Endothelial cell of umbilical vein (primary cell): ENCODE results near the gene OR1J4. TPM values are rescaled to one million over a fixed set of nuclear protein-coding genes. Genes with fewer than 3 reads are reported as not detected.

Source experiments
- BruUV-seq: library from RNA; stranded (reverse); fragments of 400-500 nt; replicated peaks from 2 replicates; lab custom pipeline; 2021; lab: Mats Ljungman, UMichigan
- CTCF ChIA-PET: fragments of 300-600, 350-600 bp; sonication (Branson Sonifier 250); formaldehyde crosslinking; loops from one replicate; lab custom pipeline; 2021; ENCODE audit warnings: antibody characterized with exemption, inconsistent platforms; lab: Charles Lee
- POLR2A ChIA-PET: fragments of 300-600, 350-600 bp; sonication (Branson Sonifier 250); formaldehyde crosslinking; loops from one replicate; lab custom pipeline; 2021; ENCODE audit warnings: antibody characterized with exemption, inconsistent platforms; lab: Charles Lee
- DNase-seq: peaks from one replicate; pipeline ENCODE4 v3.0.0-alpha.2; 2011; ENCODE audit warnings: low read depth, low spot score
- FAIRE-seq: peaks from 2 replicates; lab custom pipeline; 2011; peaks lifted over from hg19 to GRCh38; lab: Jason Lieb, UNC
- H2AFZ ChIP-seq: 2 replicates; pipeline ENCODE4 v1.6.0; 2012; ENCODE audit warnings: low read depth, low read length, control low read depth, inconsistent platforms
- H3K27ac ChIP-seq: 2 replicates; pipeline ENCODE4 v1.5.1; 2011; ENCODE audit warnings: low read depth, mild to moderate bottlenecking, control low read depth, low read length, moderate library complexity; ENCODE audit not compliant: insufficient read depth
- H3K27me3 ChIP-seq, 2 experiments: 2 replicates each; pipeline versions ENCODE4 v1.6.0 to v1.6.1; 2011; ENCODE audit warnings: low read length in 2 of 2, mixed read lengths in 1 of 2; ENCODE audit not compliant: control insufficient read depth in 2 of 2, insufficient read depth in 2 of 2
- H3K36me3 ChIP-seq, 2 experiments: 2 replicates in 1 of 2; 3 replicates in 1 of 2; pipeline ENCODE4 v1.5.1; 2011; ENCODE audit warnings: low read length in 2 of 2, mild to moderate bottlenecking in 1 of 2, moderate library complexity in 1 of 2; ENCODE audit not compliant: control insufficient read depth in 2 of 2, insufficient read depth in 2 of 2; ENCODE audit errors: extremely low read depth in 1 of 2
- H3K4me1 ChIP-seq: 3 replicates; pipeline ENCODE4 v1.5.1; 2011; ENCODE audit warnings: mild to moderate bottlenecking, low read length; ENCODE audit not compliant: control insufficient read depth, insufficient read depth; ENCODE audit errors: extremely low read depth
- H3K4me2 ChIP-seq: 2 replicates; pipeline ENCODE4 v1.6.1; 2011; ENCODE audit warnings: low read length, control low read depth, mixed read lengths; ENCODE audit not compliant: insufficient read depth
- H3K4me3 ChIP-seq, 3 experiments: fragments of 200-600 bp in 1 of 3; sonication (generic), shearing (Covaris generic) in 1 of 3; replicated peaks in 1 of 3; 2 replicates each; pipeline ENCODE4 v1.5.1; 2011 to 2016; ENCODE audit warnings: control low read depth in 3 of 3, low read length in 3 of 3, mild to moderate bottlenecking in 2 of 3, inconsistent platforms in 1 of 3, low read depth in 1 of 3, moderate library complexity in 1 of 3; ENCODE audit not compliant: insufficient read depth in 1 of 3
- H3K79me2 ChIP-seq: 2 replicates; pipeline ENCODE4 v1.6.0; 2012; ENCODE audit warnings: low read length, inconsistent platforms; ENCODE audit not compliant: control insufficient read depth, insufficient read depth
- H3K9ac ChIP-seq: replicated peaks from 2 replicates; pipeline ENCODE3; 2011; ENCODE audit warnings: low read length, control low read depth; ENCODE audit not compliant: insufficient read depth; ENCODE audit errors: extremely low read depth
- H3K9me1 ChIP-seq: replicated peaks from 3 replicates; pipeline ENCODE4 v1.6.0; 2011; ENCODE audit warnings: mild to moderate bottlenecking, low read length; ENCODE audit not compliant: control insufficient read depth, insufficient read depth; ENCODE audit errors: extremely low read depth
- H3K9me3 ChIP-seq: replicated peaks from 2 replicates; pipeline ENCODE4 v1.5.1; 2012; ENCODE audit warnings: low read length, inconsistent platforms; ENCODE audit not compliant: control insufficient read depth, insufficient read depth
- H4K20me1 ChIP-seq: replicated peaks from 2 replicates; pipeline ENCODE3; 2011; ENCODE audit warnings: mild to moderate bottlenecking, low read length; ENCODE audit not compliant: control insufficient read depth, insufficient read depth; ENCODE audit errors: extremely low read depth
- CTCF ChIP-seq, 2 donors: IDR thresholded peaks; 1 replicate in 1 of 2; 2 replicates in 1 of 2; pipeline ENCODE4 v1.5.1; 2011; ENCODE audit warnings: low read length in 2 of 2, mild to moderate bottlenecking in 2 of 2, moderate library complexity in 2 of 2, control low read depth in 1 of 2, inconsistent platforms in 1 of 2, low read depth in 1 of 2; ENCODE audit not compliant: insufficient read depth in 1 of 2; ENCODE audit errors: extremely low read depth in 1 of 2
- EZH2 ChIP-seq: IDR thresholded peaks from 2 replicates; pipeline ENCODE4 v1.6.1; 2012; ENCODE audit warnings: borderline replicate concordance, low read depth, mild to moderate bottlenecking, moderate library complexity, low read length, inconsistent platforms; ENCODE audit not compliant: severe bottlenecking
- FOS ChIP-seq: IDR thresholded peaks from 2 replicates; pipeline ENCODE4 v1.6.1; 2011; ENCODE audit warnings: mild to moderate bottlenecking, low read length, moderate library complexity, borderline replicate concordance; ENCODE audit not compliant: insufficient read depth
- GATA2 ChIP-seq: IDR thresholded peaks from 2 replicates; pipeline ENCODE4 v1.7.0; 2011; ENCODE audit warnings: low read depth, mild to moderate bottlenecking, moderate library complexity, mixed read lengths, low read length; ENCODE audit not compliant: insufficient read length, insufficient read depth
- JUN ChIP-seq: IDR thresholded peaks from 2 replicates; pipeline ENCODE4 v1.6.1; 2011; ENCODE audit warnings: borderline replicate concordance, low read depth; ENCODE audit not compliant: insufficient read length, insufficient read depth
- MAX ChIP-seq: IDR thresholded peaks from 2 replicates; pipeline ENCODE4 v1.6.1; 2011; ENCODE audit not compliant: insufficient read depth, insufficient read length
- MYC ChIP-seq: IDR thresholded peaks from one replicate; pipeline ENCODE4 v1.6.1; 2011; ENCODE audit warnings: mild to moderate bottlenecking, low read depth, low read length
- POLR2A ChIP-seq: IDR thresholded peaks from 2 replicates; pipeline ENCODE4 v1.6.1; 2012; ENCODE audit warnings: low read depth, mild to moderate bottlenecking, control low read depth, low read length
- POLR2AphosphoS5 ChIP-seq: IDR thresholded peaks from 2 replicates; pipeline ENCODE4 v1.6.1; 2012; ENCODE audit warnings: low read depth, mild to moderate bottlenecking, control low read depth, low read length, moderate library complexity; ENCODE audit not compliant: insufficient read depth
- dilution Hi-C: fragments of 300-500 bp; cut with MboI; formaldehyde crosslinking; loops from one replicate; pipeline ENCODE4 v1.15.0; 2019; ENCODE audit warnings: low sequenced_read_pairs; ENCODE audit not compliant: extremely low pct_ligation_motif_present
- intact Hi-C: fragments of 100-400 bp; cut with micrococcal nuclease; formaldehyde crosslinking; loops from one replicate; pipeline ENCODE4 v1.10.0; 2022
- polyA plus RNA-seq, 4 experiments: library from polyadenylated mRNA; depleted of rRNA in 3 of 4; stranded (reverse) in 3 of 4; unstranded in 1 of 4; fragments of >200 nt; gene quantifications; 2 replicates each; pipeline versions ENCODE4 v1.2.1 to v1.2.3, GENCODE V29; 2011 to 2012; ENCODE audit warnings: missing spikeins in 1 of 4
- total RNA-seq: library from RNA; stranded (reverse); gene quantifications from 2 replicates; pipeline ENCODE4 v1.2.3, GENCODE V29; 2021

The OR1J4 gene
- total and polyA plus RNA-seq, 2 donors (not counting 3 experiments of a cell fraction or from before 2014, with no cell fraction given) = not detected

- Histone ChIP-seq H3K27me3 (no peaks in the 10 kb centered on the region), H4K20me1 (no peaks in the 10 kb centered on the region), H3K4me1 (no peaks in the 10 kb centered on the region), H3K9ac (no peak overlapping the region), H3K27ac (no peak overlapping the region), H3K9me1 (no peaks in the 10 kb centered on the region), H2AFZ (no peak overlapping the region), H3K4me3 (no peak overlapping the region), H3K79me2 (no peaks in the 10 kb centered on the region), H3K9me3 (no peaks in the 10 kb centered on the region), H3K4me2 (no peak overlapping the region), H3K36me3 (no peaks in the 10 kb centered on the region)
- dilution Hi-C loops = no loop called here
- ChIA-PET CTCF (interaction anchor here (0.8 kb wide), 1 partner anchor 9 kb away, joined by 3 read pairs; no protein-coding TSS in a partner anchor), POLR2A (no interaction called here)
- DNase-seq (no peak), FAIRE-seq (no peak)
- BruUV-seq = no TSS peak
- intact Hi-C loops = no loop called here
- TF ChIP-seq CTCF (IDR thresholded peaks at IDR 0.05; ENCODE audit: extremely low read depth in 1 of 2, insufficient read depth in 1 of 2, low read depth in 1 of 2, low read length in 2 of 2) (no peak), POLR2A (no peak), MAX (no peak), POLR2AphosphoS5 (no peak), FOS (no peak), JUN (no peak), EZH2 (no peak), MYC (no peak), GATA2 (no peak)
These were observed 49.0 kb downstream of the OR1J4 start for GRCh38 chr9:122567901-122568300.

Other genes with a start within 250 kb of the OR1J4 start
- gene PTGS1, start 148.1 kb upstream of the OR1J4 start, total RNA-seq = 14.6 and 45.2 TPM in 2 replicates
- 37.6 and 43.9 TPM in 2 replicates for gene PTGS1, start 148.1 kb upstream of the OR1J4 start, polyA plus RNA-seq
- gene OR1J1, start 41.2 kb upstream of the OR1J4 start, total RNA-seq = not detected in 2 replicates
- gene OR1J1, start 41.2 kb upstream of the OR1J4 start, polyA plus RNA-seq = not detected in 2 replicates
- not detected in 2 replicates for gene OR1J2, start 8.3 kb upstream of the OR1J4 start, total RNA-seq
- not detected in 2 replicates for gene OR1J2, start 8.3 kb upstream of the OR1J4 start, polyA plus RNA-seq
- gene OR1N1, start 8.2 kb downstream of the OR1J4 start, total RNA-seq = not detected in 2 replicates
- gene OR1N1, start 8.2 kb downstream of the OR1J4 start, polyA plus RNA-seq = 0.08 TPM in 1 of 2 replicates, not detected in the other
- gene OR1N2, start 34.0 kb downstream of the OR1J4 start, total RNA-seq = not detected in 2 replicates
- gene OR1N2, start 34.0 kb downstream of the OR1J4 start, polyA plus RNA-seq = not detected in 2 replicates
- 0.15 and 0.16 TPM in 2 replicates for gene OR1L8, start 64.2 kb downstream of the OR1J4 start, total RNA-seq
- 1.8 and 1.9 TPM in 2 replicates for gene OR1L8, start 64.2 kb downstream of the OR1J4 start, polyA plus RNA-seq
- not detected in 2 replicates for gene OR1Q1, start 95.6 kb downstream of the OR1J4 start, total RNA-seq
- gene OR1Q1, start 95.6 kb downstream of the OR1J4 start, polyA plus RNA-seq = not detected in 2 replicates
- not detected in 2 replicates for gene OR1B1, start 138.5 kb downstream of the OR1J4 start, total RNA-seq
- gene OR1B1, start 138.5 kb downstream of the OR1J4 start, polyA plus RNA-seq = 0.25 and 0.38 TPM in 2 replicates
- gene OR1L1, start 142.6 kb downstream of the OR1J4 start, total RNA-seq = not detected in 2 replicates
- not detected in 2 replicates for gene OR1L1, start 142.6 kb downstream of the OR1J4 start, polyA plus RNA-seq
- not detected in 2 replicates for gene OR1L3, start 156.0 kb downstream of the OR1J4 start, total RNA-seq
- not detected in 2 replicates for gene OR1L3, start 156.0 kb downstream of the OR1J4 start, polyA plus RNA-seq
- gene OR1L4, start 204.8 kb downstream of the OR1J4 start, total RNA-seq = not detected in 2 replicates
- not detected in 2 replicates for gene OR1L4, start 204.8 kb downstream of the OR1J4 start, polyA plus RNA-seq
- not detected in 2 replicates for gene OR1L6, start 223.2 kb downstream of the OR1J4 start, total RNA-seq
- gene OR1L6, start 223.2 kb downstream of the OR1J4 start, polyA plus RNA-seq = not detected in 2 replicates